Cerebellar nuclear complex (tissue), 1 donor: ENCODE results near the gene WDR76.
"Not testable (repeated sequence)": the region's sequence is repeated elsewhere in the genome, so short reads cannot be mapped to it uniquely, and the experiment has no call there.

ENCODE experiments used
- DNase-seq, 2 experiments: peaks; one replicate each; lab custom pipeline; 2025; lab: John Stamatoyannopoulos, UW

Gene WDR76

DNA sequence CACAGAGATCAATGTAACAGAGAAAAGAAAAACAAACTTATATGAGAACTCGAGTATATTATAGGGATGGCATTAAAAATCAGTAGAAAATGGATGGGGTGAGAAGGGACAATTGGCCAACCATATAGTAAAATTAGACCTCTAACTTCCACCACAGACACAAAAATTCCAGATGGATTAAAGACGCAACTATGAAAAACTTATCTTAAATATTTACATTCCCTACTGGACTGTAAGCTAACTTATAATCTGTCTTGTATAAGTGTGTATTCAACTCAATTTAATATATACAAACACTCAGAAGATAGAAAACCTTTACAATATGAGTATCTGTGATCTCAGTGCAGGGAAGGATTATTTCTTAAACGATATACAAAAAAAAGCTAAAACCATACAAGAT lies 5.3 kb upstream of the WDR76 start:
- no peak for DNase-seq

DNA sequence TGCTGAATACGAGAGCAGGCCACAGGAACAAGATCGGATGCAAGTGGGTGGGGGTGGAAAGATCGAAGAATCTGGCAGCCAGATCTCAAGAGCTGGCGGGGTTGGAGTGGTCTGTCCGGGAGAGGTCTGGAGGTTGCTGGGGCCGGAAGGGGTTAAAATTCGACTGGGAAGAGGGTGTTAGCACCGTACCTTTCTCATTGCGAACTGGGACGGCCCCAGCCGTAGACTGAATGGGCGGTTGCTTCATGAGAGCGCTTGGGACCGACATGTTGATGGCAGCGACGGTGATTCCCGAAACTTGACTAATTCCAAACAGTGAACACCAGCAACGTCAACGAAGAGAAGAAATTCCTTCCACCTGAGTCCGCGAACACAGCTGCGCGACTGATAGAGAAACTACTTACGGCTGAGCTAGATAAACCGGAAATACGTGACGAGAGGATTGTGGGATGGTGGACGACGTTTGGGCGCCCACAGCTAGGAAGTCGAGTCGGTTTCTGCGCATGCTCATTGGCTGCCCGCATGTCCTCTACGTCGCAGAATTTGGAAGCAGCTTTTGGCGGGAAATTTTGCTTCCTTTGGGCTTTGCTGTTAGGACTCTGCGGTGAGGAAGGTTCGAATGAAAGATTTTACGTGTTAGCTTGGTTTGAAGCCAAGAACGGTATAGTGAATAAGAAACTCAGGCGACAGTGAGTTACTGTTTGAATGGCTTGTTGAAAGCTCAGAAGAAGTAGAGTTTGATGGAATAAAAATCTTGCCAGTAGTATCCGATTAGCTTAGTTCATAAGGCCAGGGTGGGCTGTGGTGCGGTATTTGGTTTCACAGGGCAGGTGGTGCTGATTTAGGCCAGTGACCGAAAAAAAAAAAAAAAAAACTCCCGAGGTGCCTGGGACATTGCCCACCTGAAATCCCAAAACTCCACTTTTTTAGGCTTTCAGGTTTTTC lies 2.2 kb upstream of the WDR76 start, which contains the start of gene MFAP1:
MFAP1 (minus strand) TSS at position 389 of the 945 bp plus-strand sequence; CDS start at position 268, 121 bp downstream.
- peak; percentile 74 to 93 for DNase-seq

DNA sequence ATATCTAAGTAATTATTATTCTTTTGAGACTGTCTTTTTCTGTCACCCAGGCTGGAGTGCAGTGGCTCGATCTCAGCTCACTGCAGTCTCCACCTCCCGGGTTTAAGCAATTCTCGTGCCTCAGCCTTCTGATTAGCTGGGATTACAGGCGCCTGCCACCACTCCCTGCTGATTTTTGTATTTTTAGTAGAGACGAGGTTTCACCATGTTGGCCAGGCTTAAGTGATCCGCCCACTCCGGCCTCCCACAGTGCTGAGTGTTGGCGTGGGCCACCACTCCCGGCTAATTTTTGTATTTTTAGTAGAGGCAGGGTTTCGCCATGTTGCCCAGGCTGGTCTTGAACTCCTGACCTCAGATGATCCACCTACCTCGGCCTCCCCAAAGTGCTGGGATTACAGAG lies 1.5 kb upstream of the WDR76 start:
- not testable (repeated sequence) for DNase-seq

DNA sequence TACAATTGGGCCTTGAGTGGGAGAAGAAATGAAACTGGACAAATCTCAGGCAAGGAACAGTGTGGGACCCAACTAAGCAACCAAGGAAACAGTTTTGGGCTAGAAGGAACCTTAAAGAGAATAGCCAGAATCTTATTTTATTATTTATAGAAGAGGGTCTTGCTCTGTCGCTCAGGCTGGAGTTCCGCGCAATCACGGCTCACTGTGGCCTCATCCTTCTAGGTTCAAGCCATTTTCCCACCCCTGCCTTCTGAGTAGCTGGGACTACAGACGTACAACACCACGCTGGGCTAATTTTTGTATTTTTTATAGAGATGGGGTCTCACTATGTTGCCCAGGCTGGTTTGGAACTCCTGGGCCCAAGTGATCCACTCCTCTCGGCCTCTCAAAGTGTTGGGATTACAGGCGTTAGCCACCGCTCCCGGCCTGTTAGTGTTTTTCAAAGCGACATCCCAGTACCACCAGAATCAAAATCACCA lies 734 bp upstream of the WDR76 start:
- no peak for DNase-seq

DNA sequence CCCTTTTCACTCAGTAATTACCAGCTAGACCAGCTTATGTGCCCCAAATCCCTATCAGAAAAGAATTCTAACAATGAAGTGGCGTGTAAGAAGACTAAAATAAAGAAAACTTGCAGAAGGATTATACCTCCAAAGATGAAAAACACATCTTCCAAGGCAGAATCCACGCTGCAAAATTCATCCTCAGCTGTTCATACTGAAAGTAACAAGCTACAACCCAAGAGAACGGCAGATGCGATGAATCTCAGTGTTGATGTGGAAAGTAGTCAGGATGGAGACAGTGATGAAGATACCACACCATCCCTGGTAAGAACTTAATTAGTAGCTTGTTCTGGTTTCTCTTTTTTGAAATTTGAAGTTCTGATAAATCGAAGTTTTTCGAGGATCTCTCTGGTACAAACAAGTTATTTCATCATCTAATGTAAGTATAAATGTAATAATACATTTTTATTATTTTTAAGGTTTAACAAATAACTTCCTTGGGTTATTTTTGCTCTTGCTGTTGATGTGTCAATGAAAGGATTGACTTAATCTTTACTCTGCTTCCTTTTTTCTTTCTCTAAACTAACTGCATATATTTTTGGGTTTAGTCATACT lies 1.4 kb downstream of the WDR76 start:
- DNase-seq, result no peak

DNA sequence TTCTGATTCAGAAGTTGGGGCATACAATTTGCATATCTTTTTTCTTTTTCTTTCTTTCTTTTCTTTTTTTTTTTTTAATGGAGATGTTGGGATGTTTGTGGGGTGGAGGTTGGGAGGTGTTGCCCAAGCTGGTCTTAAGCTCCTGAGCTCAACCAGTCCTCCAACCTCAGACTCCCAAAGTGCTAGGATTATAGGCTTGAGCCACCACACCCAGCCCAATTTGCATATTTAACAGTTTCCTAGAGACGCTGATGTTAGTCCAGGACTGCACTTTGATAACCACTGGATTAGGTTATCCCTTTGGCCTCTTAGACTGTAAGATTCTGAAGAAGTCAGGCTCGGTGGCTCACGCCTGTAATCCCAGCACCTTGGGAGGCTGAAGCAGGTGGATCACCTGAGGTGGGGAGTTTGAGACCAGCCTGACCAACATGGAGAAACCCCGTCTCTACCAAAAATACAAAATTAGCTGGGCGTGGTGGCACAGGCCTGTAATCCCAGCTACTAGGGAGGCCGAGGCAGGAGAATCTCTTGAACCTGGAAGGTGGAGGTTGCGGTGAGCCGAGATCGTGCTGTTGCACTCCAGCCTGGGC lies 3.2 kb downstream of the WDR76 start:
- not testable (repeated sequence) for DNase-seq

DNA sequence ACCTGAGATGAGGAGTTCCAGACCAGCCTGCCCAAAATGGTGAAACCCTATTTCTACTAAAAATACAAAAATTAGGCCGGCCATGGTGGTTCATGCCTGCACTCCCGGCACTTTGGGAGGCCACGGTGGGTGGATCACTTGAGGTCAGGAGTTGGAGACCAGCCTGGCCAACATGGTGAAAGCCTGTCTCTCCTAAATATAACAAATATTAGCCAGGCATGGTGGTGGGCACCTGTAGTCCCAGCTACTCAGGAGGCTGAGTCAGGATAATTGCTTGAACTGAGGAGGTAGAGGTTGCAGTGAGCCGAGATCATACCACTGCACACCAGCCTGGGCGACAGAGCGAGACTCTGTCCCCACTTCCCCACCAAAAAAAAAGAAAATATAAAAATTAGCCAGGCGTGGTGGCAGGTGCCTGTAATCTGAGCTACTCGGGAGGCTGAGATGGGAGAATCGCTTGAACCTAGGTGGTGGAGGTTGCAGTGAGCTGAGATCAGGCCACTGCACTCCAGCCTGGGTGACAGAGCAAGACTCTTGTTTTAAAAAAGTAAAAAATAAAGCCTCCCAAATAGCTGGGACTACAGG lies 4.0 kb downstream of the WDR76 start:
- not testable (repeated sequence) for DNase-seq

DNA sequence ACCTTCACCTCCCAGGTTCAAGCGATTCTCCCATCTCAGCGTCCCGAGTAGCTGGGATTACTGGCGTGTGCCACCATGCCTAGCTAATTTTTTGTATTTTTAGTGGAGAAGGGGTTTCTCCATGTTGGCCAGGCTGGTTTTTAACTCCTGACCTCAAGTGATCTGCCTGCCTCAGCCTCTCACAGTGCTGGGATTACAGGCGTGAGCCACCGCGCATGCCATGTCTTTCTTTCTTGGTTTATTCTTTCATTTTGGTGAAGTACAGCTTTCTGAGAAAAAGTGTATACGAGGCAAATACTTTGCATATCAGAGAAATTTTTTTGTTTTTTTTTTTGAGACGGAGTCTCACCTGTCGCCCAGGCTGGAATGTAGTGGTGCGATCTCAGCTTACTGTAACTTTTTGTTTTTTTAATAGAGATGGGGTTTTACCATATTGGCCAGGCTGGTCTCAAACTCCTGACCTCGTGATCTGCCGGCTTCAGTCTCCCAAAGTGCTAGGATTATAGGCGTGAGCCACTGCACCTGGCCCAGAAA lies 4.8 kb downstream of the WDR76 start:
- DNase-seq, result not testable (repeated sequence)

DNA sequence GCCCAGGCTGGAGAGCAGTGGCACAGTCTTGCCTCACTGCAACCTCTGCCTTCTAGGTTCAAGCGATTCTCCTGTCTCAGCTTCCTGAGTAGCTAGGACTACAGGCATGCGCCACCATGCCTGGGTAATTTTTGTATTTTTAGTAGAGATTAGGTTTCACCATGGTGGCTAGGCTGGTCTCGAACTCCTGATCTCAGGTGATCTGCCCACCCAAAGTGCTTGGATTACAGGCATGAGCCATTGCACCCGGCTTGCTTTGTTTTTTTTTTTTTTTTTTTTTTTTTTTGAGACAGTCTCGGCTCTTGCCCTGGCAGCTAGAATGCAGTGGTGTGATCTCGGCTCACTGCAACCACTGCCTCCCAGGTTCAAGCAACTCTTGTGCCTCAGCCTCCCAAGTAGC lies 5.7 kb downstream of the WDR76 start:
- DNase-seq, result not testable (repeated sequence)

DNA sequence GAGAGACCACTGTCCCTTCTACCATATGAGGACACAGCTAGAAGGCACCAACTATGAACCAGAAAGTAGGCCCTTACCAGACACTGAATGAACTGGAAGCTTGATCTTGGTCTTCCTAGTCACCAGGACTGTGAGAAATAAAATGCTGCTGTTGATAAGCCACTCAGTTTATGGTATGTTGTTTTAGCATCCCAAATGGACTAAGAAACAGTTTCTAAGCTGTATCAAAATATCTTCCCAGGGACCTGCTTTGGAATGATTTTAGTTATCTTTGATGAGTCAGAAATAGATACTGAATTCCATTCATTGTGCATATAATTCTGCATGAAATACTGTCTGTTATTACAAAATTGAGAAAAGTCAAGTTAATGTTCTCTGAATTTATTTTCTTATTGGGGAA lies 18.6 kb downstream of the WDR76 start:
- DNase-seq, result no peak

DNA sequence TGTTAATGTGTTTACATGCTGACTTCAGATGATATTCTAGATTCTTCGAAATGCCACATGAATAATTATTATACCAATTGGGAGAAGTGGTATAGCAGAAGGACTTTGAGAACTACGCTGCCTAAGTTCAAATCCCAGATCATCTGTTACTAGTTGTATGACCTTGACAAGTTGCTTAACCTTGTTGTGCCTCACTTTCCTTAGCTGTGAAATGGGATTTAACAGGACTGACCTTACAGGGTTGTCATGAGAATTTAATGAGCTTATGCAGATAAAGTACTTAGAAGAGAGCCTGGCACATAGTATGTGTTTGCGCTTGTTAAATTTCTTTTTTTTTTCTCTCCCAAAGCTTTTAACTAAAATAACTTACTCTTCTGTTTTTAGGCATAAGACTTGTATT lies 24.4 kb downstream of the WDR76 start:
- DNase-seq, result no peak

DNA sequence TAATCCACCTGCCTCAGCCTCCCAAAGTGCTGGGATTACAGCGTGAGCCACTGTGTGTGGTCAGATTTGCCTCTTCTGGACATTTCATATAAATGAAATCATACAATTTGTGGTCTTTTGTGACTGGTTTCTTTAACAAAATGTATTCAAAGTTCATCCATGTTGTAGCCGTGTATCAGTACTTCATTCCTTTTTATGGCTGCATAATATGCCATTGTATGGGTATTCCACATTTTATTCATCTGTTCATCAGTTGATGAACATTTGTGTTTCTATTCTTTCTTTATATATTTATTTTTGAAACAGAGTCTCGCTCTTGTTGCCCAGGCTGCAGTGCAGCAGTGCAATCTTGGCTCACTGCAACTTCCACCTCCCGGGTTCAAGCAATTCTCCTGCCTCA lies 25.8 kb downstream of the WDR76 start:
- no peak for DNase-seq

DNA sequence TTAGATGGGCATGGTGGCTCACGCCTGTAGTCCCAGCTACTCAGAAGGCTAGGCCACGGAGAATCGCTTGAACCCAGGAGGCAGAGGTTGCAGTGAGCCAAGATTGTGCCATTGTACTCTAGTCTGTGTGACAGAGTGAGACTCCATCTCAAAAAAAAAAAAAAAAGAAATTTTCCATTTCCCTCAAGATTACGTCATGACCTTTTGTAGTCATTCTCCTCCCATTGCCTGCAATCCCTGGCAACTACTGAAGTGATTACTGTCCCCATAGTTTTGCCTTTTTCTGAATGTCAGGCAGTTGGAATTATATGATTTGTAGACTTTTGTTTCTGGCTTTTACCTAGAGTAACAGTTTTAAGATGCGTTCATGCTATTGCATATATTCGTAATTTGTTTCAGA lies 28.0 kb downstream of the WDR76 start:
- no peak for DNase-seq

DNA sequence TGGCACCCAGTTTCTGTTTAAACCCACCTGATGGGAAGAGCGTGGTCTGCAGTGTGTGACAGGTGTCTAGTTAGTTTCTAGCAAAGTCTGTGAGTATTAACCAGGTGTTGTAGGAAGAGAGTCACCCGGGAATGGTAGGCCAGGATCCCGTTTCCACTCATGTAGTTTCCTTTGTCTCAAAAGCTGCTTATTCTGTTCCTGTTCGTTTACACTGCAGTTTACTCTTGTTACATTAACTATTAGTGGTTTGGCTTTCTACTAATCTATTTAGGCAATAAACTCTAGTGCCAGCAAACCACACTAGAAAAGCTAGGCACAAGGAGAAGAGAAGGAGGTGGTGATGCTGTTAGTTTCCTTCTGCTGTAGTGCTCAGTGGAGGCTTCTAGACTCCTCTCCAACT lies 32.7 kb downstream of the WDR76 start:
- no peak for DNase-seq

DNA sequence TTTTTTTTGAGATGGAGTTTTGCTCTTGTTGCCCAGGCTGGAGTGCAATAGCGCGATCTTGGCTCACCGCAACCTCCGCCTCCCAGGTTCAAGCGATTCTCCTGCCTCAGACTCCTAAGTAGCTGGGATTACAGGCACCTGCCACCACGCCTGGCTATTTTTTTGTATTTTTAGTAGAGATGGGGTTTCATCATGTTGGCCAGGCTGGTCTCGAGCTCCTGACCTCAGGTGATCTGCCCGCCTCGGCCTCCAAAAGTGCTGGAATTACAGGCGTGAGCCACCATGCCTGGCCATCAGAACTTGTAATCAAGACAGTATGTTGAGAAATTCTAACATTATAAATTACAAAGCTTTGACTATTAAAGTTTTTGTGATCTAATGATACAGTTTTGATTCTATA lies 39.8 kb downstream of the WDR76 start:
- not testable (repeated sequence) for DNase-seq

DNA sequence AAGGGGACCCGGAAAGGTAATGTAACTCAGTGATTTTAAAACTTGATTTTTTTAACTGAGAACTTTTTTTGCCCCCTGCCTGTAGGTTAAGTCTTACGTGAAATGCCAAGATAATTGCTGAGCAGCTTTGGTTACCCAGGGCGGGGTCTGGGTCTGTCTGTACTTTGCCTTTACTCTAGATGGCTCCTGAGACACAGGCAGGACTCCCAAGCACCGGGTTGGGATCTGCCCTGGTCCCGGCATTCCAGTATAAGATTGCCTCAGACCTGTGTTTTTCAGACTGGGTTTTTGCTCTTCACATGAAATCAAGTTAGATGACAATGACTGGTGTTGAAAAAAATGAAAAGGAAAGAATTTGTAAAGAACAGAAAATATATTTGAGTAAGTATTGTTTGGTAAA lies 40.3 kb downstream of the WDR76 start:
- DNase-seq, result no peak

DNA sequence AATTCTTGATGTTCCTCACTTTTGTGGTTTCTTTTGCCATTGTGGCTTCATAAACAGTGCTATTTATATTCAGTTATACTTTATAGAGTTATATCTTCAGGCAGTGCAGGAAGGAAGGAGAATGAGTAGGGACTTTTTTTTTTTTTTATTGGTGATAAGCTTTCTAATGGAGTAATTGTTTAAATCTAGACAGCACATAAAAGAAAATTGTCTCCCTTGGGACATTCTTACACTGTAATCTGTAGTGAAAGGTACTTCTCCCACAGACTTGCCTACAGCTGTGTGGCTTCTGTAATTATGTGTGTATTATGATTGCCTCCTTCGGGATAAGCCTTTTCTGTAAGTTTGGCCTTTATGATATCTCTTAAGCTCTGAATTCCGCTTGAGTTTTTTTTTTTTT lies 41.6 kb downstream of the WDR76 start:
- no peak for DNase-seq

DNA sequence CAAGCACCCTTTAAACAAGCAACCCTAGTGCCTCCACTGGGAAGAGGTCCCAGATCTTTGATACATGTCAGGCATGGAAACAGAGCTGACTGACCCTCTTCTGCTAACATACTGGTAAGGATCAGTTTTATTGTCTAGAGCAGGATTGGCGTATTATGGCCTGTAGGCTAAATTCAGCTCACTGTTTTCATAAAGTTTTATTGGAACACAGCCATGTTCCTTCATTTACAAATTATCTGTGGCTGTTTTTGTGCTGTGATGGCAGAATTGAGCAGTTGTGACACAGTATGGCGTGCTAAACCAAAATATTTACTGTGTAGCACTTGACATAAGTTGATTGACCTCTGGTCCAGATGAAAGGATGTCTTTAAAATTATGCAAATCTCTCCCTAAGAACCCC lies 45.0 kb downstream of the WDR76 start:
- no peak for DNase-seq

DNA sequence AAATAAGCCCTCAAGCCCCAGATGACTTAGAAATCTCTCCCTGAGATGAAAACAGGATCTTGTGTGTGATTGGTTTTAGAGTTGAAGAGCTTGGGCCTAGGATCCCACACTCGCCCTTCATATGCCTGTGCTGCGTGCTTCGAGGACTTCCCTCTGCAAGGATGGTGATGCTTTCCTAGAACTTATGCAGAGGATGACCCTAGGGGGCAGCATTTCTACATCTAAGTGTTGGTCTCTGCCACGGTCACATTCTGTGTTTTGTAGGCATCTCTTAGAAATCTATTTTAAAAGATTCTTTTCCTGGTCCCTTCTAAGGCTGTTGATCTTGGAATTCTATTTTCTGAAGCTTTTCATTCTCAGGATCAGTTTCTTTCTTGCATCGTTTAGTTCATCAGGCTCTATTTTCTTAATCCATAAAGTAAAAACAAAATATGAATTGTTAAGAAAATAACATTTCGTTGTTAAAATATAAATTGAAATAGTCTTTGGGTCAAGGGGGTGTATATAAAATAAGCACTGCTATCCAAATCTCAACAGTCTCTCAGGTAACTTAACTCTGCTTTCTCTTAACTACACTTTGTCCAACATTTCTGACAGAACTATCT lies 45.7 kb downstream of the WDR76 start:
- peak in 1 of 2 experiments; percentile 51 for DNase-seq

DNA sequence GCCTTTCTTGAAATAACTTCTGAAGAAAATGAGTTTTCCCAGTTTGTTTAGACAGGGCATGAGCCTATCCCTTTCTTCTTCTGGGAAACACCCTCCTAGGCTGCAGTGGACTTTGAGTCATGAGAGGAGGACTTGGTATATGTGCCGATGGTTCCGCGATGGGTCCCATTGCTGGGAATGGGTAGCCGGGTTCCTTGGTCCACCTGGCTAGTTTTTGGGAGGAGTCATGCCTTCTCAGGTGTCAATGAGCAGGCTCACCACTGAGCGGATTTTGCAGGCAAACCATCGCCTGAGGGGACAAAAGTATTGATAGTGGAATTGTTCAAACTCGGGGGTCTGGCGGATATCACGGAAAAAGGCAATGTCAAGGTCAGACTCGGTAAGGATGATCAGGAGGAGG lies 46.8 kb downstream of the WDR76 start:
- DNase-seq, result no peak

DNA sequence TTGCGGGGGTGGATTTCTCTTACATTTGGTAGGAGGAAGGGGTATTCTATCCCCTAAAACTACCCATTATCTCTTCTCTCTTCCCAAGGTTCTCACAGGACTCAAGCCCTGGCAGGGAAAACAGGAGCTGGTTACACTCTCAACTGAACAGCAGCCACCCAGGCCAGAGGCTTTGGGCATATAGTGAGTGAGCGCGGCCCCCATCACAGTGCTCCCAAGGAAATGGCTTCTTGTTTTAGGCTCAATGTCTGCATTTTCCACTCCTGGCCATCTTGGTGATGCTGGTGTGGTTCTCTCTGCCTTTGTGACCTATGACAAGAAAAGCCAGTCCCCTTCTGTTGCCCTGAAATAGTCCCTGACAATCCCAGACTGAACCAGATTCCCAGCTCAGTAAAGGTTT lies 50.1 kb downstream of the WDR76 start:
- no peak for DNase-seq

DNA sequence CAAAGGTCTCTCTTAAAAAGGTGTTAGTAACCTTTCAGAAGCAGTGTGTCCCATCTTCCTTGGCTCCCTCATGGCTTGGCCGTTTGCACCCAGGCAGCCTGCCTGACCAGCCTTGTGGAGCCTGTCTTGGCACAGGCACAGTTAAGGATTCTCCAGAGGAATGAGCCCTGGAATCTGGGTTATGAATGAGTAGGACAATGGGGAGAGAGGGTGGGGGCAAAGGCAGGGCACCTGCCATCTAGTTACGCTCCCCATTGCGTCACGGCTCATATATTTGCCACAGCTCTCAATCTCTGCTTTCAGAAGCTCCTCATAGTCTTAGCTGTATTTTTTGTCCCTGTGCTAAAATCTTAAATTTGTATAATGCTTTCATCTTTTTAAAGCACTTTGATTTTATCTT lies 50.6 kb downstream of the WDR76 start:
- no peak for DNase-seq
